GM23248 (cell line): Measurements from ENCODE around the gene SPINK5. TPM values are rescaled to one million over a fixed set of nuclear protein-coding genes. Genes with fewer than 3 reads are reported as not detected.

Source experiments
- DNase-seq: peaks from one replicate; pipeline ENCODE4 v3.0.0-alpha.2; 2015
- H2AFZ ChIP-seq: fragments of 200-600 bp; sonication (generic); 2 replicates; pipeline ENCODE4 v1.6.1; 2016; ENCODE audit warnings: antibody characterized with exemption
- H3F3A ChIP-seq: fragments of 200-600 bp; sonication (generic); 2 replicates; pipeline ENCODE4 v1.6.1; 2016; ENCODE audit warnings: mild to moderate bottlenecking, antibody characterized with exemption, mixed run types; ENCODE audit not compliant: insufficient read depth
- H3K27ac ChIP-seq: fragments of 200-600 bp; sonication (generic); 2 replicates; pipeline ENCODE4 v1.5.1; 2016; ENCODE audit warnings: mild to moderate bottlenecking
- H3K27me3 ChIP-seq: fragments of 200-600 bp; sonication (generic); replicated peaks from 2 replicates; pipeline ENCODE4 v1.6.1; 2016; ENCODE audit warnings: mild to moderate bottlenecking; ENCODE audit not compliant: insufficient read depth
- H3K36me3 ChIP-seq: fragments of 200-600 bp; sonication (generic); 2 replicates; pipeline ENCODE4 v1.6.1; 2016; ENCODE audit warnings: low read depth, mild to moderate bottlenecking
- H3K4me1 ChIP-seq: fragments of 200-600 bp; sonication (generic); 2 replicates; pipeline ENCODE4 v1.6.1; 2016; ENCODE audit warnings: mild to moderate bottlenecking; ENCODE audit not compliant: insufficient read depth
- H3K4me2 ChIP-seq: fragments of 200-600 bp; sonication (generic); one replicate; pipeline ENCODE4 v1.6.1; 2016; ENCODE audit warnings: mild to moderate bottlenecking; ENCODE audit not compliant: unreplicated experiment
- H3K4me3 ChIP-seq: fragments of 200-600 bp; sonication (generic); 2 replicates; pipeline ENCODE4 v1.5.1; 2016; ENCODE audit warnings: mild to moderate bottlenecking
- H3K79me2 ChIP-seq: fragments of 200-600 bp; sonication (generic); 2 replicates; pipeline ENCODE4 v1.6.1; 2016; ENCODE audit warnings: mild to moderate bottlenecking; ENCODE audit not compliant: insufficient read depth
- H3K9ac ChIP-seq: fragments of 200-600 bp; sonication (generic); 2 replicates; pipeline ENCODE4 v1.6.1; 2016; ENCODE audit warnings: mild to moderate bottlenecking
- H3K9me2 ChIP-seq: fragments of 200-600 bp; sonication (generic); 2 replicates; pipeline ENCODE4 v1.6.1; 2016; ENCODE audit warnings: mixed run types, mild to moderate bottlenecking, moderate library complexity; ENCODE audit not compliant: insufficient read depth
- H3K9me3 ChIP-seq: fragments of 200-600 bp; sonication (generic); one replicate; pipeline ENCODE4 v1.6.1; 2017; ENCODE audit warnings: low read depth
- H4K20me1 ChIP-seq: fragments of 200-600 bp; sonication (generic); 2 replicates; pipeline ENCODE4 v1.6.0; 2016; ENCODE audit not compliant: insufficient read depth
- EZH2 ChIP-seq: fragments of 200-600 bp; sonication (generic); IDR thresholded peaks from 2 replicates; pipeline ENCODE4 v1.6.1; 2018; ENCODE audit warnings: antibody characterized with exemption, mild to moderate bottlenecking; ENCODE audit not compliant: insufficient read depth, poor library complexity, severe bottlenecking
- EZH2phosphoT487 ChIP-seq: fragments of 200-600 bp; sonication (generic); IDR thresholded peaks from 2 replicates; pipeline ENCODE4 v1.6.1; 2018; ENCODE audit warnings: antibody characterized with exemption, moderate library complexity, mild to moderate bottlenecking, low read depth; ENCODE audit not compliant: insufficient read depth
- WGBS, 2 experiments: methylation state at CpG; one replicate each; pipeline ENCODE4 v1.1.6; 2015 to 2017; ENCODE audit warnings: low lambda C conversion rate in 2 of 2, low coverage in 1 of 2; ENCODE audit errors: missing lambda C conversion rate in 2 of 2; 5-methylcytosine and 5-hydroxymethylcytosine counted together
- in situ Hi-C: fragments of 300-500 bp; cut with MboI; formaldehyde crosslinking; loops from 2 replicates; pipeline ENCODE4 v1.15.0; 2020
- polyA plus RNA-seq: library from polyadenylated mRNA; unstranded; fragments of >200 nt; fragmentation: Nextera tagmentation; extraction: Ambion mirVana; gene quantifications from 2 replicates; pipeline ENCODE4 v1.2.1, GENCODE V29; 2016
- total RNA-seq: library from RNA; depleted of rRNA; stranded (reverse); fragments of >200 nt; shearing (Covaris generic); gene quantifications from 2 replicates; pipeline ENCODE4 v1.2.3, GENCODE V29; 2014

Gene SPINK5
- total and polyA plus RNA-seq, 2 experiments from 2014 or later, result not detected

DNA sequence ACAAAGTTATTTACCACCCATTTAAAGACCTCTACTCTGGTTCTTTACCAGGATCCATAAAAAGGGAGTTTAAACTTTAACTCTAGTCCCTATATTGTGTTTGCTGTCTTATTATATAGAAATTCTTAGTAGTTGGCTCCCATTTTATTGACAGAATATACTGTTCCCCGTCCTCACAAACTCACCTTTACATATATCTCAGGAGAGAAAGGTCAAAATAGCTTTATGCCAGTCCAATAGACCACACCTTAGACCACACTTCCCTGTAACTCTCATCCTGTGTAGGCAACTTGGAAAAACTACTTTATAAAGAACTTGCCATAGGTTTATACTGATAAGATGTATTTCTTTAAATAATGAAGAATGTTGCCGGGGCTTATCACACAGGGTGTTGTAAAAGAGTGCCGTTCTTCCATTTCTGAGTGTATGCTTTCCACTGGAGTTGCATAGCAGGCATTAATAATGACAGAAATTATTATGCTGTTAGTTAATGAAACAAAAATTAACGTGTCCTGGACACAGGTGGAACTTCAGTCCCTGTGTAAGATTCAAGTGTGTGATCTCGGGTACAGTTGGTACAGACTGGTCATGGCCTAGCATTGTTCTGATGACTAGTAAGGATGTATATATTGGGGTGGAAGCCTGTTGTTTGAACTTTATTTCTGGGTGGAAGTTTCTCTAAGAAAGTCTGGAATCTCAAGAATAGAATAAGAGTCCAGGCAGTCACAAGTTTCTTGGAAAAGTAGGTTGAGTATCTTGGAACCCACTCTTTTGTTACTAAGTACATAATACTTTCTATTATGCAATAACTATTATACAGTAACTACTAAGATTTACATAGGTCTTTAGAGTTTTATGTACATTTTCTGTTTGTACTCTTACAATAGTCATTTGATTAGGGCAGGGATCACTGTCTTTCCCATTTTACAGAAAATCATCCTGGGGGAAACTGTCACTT, 71.6 kb downstream of the SPINK5 start:
- Histone ChIP-seq H3K4me1 (no peaks in the 10 kb centered on the region), H4K20me1 (no peaks in the 10 kb centered on the region), H3K27me3 (no peaks in the 10 kb centered on the region), H3K4me3 (no peak overlapping the region), H3K9ac (no peak overlapping the region), H2AFZ (no peak overlapping the region), H3F3A (no peaks in the 10 kb centered on the region), H3K27ac (no peak overlapping the region), H3K4me2 (no peak overlapping the region), H3K9me2 (no peaks in the 10 kb centered on the region), H3K9me3 (no peaks in the 10 kb centered on the region), H3K36me3 (no peaks in the 10 kb centered on the region), H3K79me2 (no peaks in the 10 kb centered on the region)
- TF ChIP-seq EZH2phosphoT487, result no peak
- no peak for TF ChIP-seq EZH2
- in situ Hi-C loops, result no loop called here
- no peak for DNase-seq
- 22 to 26% methylated on average over 5 of the region's 5 CpGs for WGBS, 2 experiments

DNA sequence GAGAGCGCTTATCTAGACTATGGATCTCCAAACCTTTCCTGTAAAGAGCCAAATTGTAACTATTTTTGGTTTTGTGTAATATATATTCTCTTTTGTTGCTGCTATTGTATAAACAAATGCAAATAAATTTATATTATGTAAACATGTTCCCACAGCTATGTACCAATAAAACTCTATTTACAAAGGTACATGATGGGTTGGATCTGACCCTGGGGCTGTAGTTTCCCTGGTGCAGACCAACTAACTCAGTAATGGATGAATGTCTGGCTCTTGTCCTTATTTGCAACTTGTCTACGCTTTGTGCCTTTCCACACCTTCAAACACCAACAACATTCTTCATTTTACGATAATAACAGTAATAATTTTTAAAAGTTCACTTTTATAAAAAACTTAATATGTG, 77.1 kb downstream of the SPINK5 start:
- WGBS, 2 experiments, result 28 to 47% methylated on average over 3 of the region's 3 CpGs
- no peaks in the 10 kb centered on the region for H3K36me3 ChIP-seq
- H3K27me3 ChIP-seq, result no peaks in the 10 kb centered on the region
- in situ Hi-C loops, result no loop called here
- no peak for DNase-seq
- no peaks in the 10 kb centered on the region for H3K4me1 ChIP-seq
- no peak overlapping the region for H2AFZ ChIP-seq
- no peak overlapping the region for H3K4me3 ChIP-seq
- no peak overlapping the region for H3K27ac ChIP-seq
- no peak overlapping the region for H3K9ac ChIP-seq
- no peaks in the 10 kb centered on the region for H4K20me1 ChIP-seq
- H3K9me3 ChIP-seq, result no peaks in the 10 kb centered on the region
- no peaks in the 10 kb centered on the region for H3F3A ChIP-seq
- TF ChIP-seq EZH2phosphoT487, result no peak
- no peak for TF ChIP-seq EZH2
- H3K9me2 ChIP-seq, result no peaks in the 10 kb centered on the region
- no peak overlapping the region for H3K4me2 ChIP-seq
- H3K79me2 ChIP-seq, result no peaks in the 10 kb centered on the region

- no peaks in the 10 kb centered on the region for H3K36me3 ChIP-seq
- DNase-seq, result no peak
- 8 to 11% methylated on average over 2 of the region's 2 CpGs for WGBS, 2 experiments
- H3K4me1 ChIP-seq, result no peaks in the 10 kb centered on the region
- H3K9me2 ChIP-seq, result no peaks in the 10 kb centered on the region
- H4K20me1 ChIP-seq, result no peaks in the 10 kb centered on the region
- H3K9ac ChIP-seq, result no peak overlapping the region
- TF ChIP-seq EZH2phosphoT487, result no peak
- no peak for TF ChIP-seq EZH2
- H3K9me3 ChIP-seq, result no peaks in the 10 kb centered on the region
- H3K4me3 ChIP-seq, result no peak overlapping the region
- H3K27ac ChIP-seq, result no peak overlapping the region
- H3K4me2 ChIP-seq, result no peak overlapping the region
- no peaks in the 10 kb centered on the region for H3K79me2 ChIP-seq
- H3F3A ChIP-seq, result no peaks in the 10 kb centered on the region
- no peak overlapping the region for H2AFZ ChIP-seq
- H3K27me3 ChIP-seq, result no peaks in the 10 kb centered on the region
- in situ Hi-C loops, result no loop called here
Observed at GRCh38 chr5:148141645-148142044, 77.9 kb downstream of the SPINK5 start.

DNA sequence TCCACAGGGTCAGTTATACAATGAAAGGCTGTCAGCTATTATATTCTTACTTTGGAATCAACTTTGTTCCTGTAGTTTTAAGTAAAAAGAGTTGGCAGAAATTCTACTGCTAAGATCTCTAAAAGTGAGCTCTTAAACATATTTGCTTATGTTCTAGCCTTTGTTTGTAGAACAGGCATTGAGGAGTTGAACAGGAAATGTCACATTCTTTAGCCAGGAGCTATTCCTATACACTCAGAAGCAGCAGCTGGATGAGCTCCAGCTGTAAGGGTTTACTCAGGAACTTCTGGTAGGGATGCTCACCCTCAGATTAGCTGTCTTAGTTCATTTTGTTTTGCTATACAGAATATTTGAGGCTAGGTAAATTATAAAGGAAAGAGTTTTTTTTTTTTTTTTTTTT, 82.1 kb downstream of the SPINK5 start:
- H3K9me3 ChIP-seq, result no peaks in the 10 kb centered on the region
- H3K4me2 ChIP-seq, result no peak overlapping the region
- no peak overlapping the region for H3K9ac ChIP-seq
- peak; percentile 2 for DNase-seq
- no peaks in the 10 kb centered on the region for H3K9me2 ChIP-seq
- H3K79me2 ChIP-seq, result no peaks in the 10 kb centered on the region
- H3K27me3 ChIP-seq, result no peaks in the 10 kb centered on the region
- H3K27ac ChIP-seq, result no peak overlapping the region
- H2AFZ ChIP-seq, result no peak overlapping the region
- no peaks in the 10 kb centered on the region for H3F3A ChIP-seq
- H3K4me1 ChIP-seq, result no peaks in the 10 kb centered on the region
- in situ Hi-C loops, result no loop called here
- H3K36me3 ChIP-seq, result no peaks in the 10 kb centered on the region
- H3K4me3 ChIP-seq, result no peak overlapping the region
- H4K20me1 ChIP-seq, result no peaks in the 10 kb centered on the region
- TF ChIP-seq EZH2phosphoT487 (no peak), EZH2 (no peak)

- in situ Hi-C loops, result no loop called here
- no peak overlapping the region for H3K27ac ChIP-seq
- H4K20me1 ChIP-seq, result no peaks in the 10 kb centered on the region
- H3K36me3 ChIP-seq, result no peaks in the 10 kb centered on the region
- no peaks in the 10 kb centered on the region for H3F3A ChIP-seq
- DNase-seq, result no peak
- H3K27me3 ChIP-seq, result no peaks in the 10 kb centered on the region
- no peak overlapping the region for H2AFZ ChIP-seq
- H3K79me2 ChIP-seq, result no peaks in the 10 kb centered on the region
- H3K9me2 ChIP-seq, result no peaks in the 10 kb centered on the region
- TF ChIP-seq EZH2phosphoT487 (no peak), EZH2 (no peak)
- no peak overlapping the region for H3K9ac ChIP-seq
- H3K9me3 ChIP-seq, result no peaks in the 10 kb centered on the region
- H3K4me2 ChIP-seq, result no peak overlapping the region
- WGBS, 2 experiments, result 41 to 56% methylated on average over 1 of the region's 1 CpG
- no peak overlapping the region for H3K4me3 ChIP-seq
- H3K4me1 ChIP-seq, result no peaks in the 10 kb centered on the region
Observed at GRCh38 chr5:148146487-148146886, 82.7 kb downstream of the SPINK5 start.
